NB4 (cell line): ENCODE data around the gene TMED1.

ENCODE experiments used
- POLR2A ChIP-seq: IDR thresholded peaks from 2 replicates; pipeline ENCODE4 v1.6.1; 2011; ENCODE audit warnings: mild to moderate bottlenecking; ENCODE audit not compliant: insufficient read length; ENCODE audit errors: extremely low read depth
- TF ChIP-seq, protein P1 (sequence below): IDR thresholded peaks from one replicate; pipeline ENCODE4 v1.5.1; 2012; ENCODE audit warnings: low read depth, low read length

DNA sequence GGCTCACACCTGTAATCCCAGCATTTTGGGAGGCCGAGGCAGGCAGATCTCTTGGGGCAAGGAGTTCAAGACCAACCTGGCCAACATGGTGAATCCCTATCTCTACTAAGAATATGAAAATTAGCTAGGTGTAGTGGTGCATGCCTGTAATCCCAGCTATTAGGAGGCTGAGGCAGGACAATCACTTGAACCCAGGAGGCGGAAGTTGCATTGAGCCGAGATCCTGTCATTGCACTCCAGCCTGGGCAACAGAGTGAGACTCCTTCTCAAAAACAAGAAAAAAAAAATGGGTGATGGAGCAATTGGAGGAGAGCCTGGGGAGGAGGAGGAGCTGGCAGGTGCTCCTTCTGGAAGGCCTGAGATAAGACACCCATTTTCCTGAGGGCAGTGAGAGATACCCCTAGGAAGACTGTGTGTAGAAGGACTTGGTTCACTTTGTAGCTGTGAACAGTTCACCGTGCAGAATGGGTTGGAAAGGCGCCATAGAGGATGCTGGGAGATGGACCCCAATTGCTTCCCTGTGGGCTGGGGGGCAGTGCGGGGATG, 26.6 kb upstream of the TMED1 start:
- TF ChIP-seq, protein P1, sequence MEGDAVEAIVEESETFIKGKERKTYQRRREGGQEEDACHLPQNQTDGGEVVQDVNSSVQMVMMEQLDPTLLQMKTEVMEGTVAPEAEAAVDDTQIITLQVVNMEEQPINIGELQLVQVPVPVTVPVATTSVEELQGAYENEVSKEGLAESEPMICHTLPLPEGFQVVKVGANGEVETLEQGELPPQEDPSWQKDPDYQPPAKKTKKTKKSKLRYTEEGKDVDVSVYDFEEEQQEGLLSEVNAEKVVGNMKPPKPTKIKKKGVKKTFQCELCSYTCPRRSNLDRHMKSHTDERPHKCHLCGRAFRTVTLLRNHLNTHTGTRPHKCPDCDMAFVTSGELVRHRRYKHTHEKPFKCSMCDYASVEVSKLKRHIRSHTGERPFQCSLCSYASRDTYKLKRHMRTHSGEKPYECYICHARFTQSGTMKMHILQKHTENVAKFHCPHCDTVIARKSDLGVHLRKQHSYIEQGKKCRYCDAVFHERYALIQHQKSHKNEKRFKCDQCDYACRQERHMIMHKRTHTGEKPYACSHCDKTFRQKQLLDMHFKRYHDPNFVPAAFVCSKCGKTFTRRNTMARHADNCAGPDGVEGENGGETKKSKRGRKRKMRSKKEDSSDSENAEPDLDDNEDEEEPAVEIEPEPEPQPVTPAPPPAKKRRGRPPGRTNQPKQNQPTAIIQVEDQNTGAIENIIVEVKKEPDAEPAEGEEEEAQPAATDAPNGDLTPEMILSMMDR = no peak
- TF ChIP-seq POLR2A = no peak
